HG03457 (cell line): ENCODE measurements around the gene SEPTIN3.

Source experiments
- ATAC-seq: cut with Tn5 transposase; IDR thresholded peaks from one replicate; pipeline ENCODE4 v1.9.1; 2021; ENCODE audit warnings: moderate number of reproducible peaks; ENCODE audit not compliant: unreplicated experiment

SEPTIN3 gene

GRCh38 chr22:41974691-41975290 is 5.5 kb downstream of the SEPTIN3 start:
- no peak for ATAC-seq

- ATAC-seq = no peak
These were observed 6.2 kb downstream of the SEPTIN3 start for GRCh38 chr22:41975299-41976069.

GRCh38 chr22:41976070-41976901 is 7.0 kb downstream of the SEPTIN3 start:
- ATAC-seq = no peak

- no peak for ATAC-seq
These were observed 7.8 kb downstream of the SEPTIN3 start for GRCh38 chr22:41976961-41977566.

- ATAC-seq = no peak
These were observed 9.5 kb downstream of the SEPTIN3 start for GRCh38 chr22:41978732-41979131.

GRCh38 chr22:41979423-41980250 is 10.4 kb downstream of the SEPTIN3 start:
- no peak for ATAC-seq

GRCh38 chr22:41982865-41983264 is 13.6 kb downstream of the SEPTIN3 start:
- ATAC-seq = no peak

- no peak for ATAC-seq
These were observed 14.5 kb downstream of the SEPTIN3 start for GRCh38 chr22:41983513-41984405.

GRCh38 chr22:41987276-41987675 is 18.0 kb downstream of the SEPTIN3 start:
- no peak for ATAC-seq

- ATAC-seq = no peak
These were observed 20.0 kb downstream of the SEPTIN3 start for GRCh38 chr22:41989246-41989645.

- ATAC-seq = no peak
These were observed 21.9 kb downstream of the SEPTIN3 start for GRCh38 chr22:41991111-41991510.

- ATAC-seq = no peak
These were observed 23.3 kb downstream of the SEPTIN3 start for GRCh38 chr22:41992496-41992895.

- no peak for ATAC-seq
These were observed 26.0 kb downstream of the SEPTIN3 start for GRCh38 chr22:41995211-41995610.

- ATAC-seq = no peak
These were observed 27.6 kb downstream of the SEPTIN3 start for GRCh38 chr22:41996826-41997225.

- ATAC-seq = peak; percentile 73
These were observed 29.4 kb downstream of the SEPTIN3 start, which contains the start of gene WBP2NL for GRCh38 chr22:41998361-41999261. Gene WBP2NL (plus strand): TSS chr22:41998788. CDS start chr22:41998819, 31 bp downstream.

GRCh38 chr22:42000466-42000865 is 31.2 kb downstream of the SEPTIN3 start:
- ATAC-seq = no peak

GRCh38 chr22:42001121-42001520 is 31.9 kb downstream of the SEPTIN3 start:
- ATAC-seq = no peak

- no peak for ATAC-seq
These were observed 32.5 kb downstream of the SEPTIN3 start for GRCh38 chr22:42001706-42002105.
